COLO829 (cell line): ENCODE measurements around the gene MBOAT1.

Experiments
- DNase-seq: peaks from one replicate; pipeline ENCODE4 v3.0.0; 2012; ENCODE audit warnings: low spot score

Gene MBOAT1

DNA sequence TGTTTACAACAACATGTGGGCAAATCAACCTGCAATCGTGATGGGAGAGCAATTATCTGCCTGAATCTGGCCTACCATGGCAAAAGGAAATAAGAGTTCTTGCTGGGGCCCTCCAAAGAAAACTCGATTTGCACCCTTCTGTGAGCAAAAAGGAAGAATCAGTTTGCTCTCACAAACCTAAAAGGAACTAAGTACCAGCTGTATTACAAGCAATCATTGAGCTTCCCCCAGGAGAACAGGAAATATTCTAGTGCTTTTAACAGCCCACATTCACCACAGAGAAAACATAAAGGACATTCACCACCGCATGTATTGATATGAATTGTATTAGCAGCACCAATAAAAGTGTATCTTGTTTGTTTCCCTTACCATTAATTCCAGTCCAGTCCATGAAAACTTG is 75.0 kb downstream of the MBOAT1 start:
- no peak for DNase-seq

DNA sequence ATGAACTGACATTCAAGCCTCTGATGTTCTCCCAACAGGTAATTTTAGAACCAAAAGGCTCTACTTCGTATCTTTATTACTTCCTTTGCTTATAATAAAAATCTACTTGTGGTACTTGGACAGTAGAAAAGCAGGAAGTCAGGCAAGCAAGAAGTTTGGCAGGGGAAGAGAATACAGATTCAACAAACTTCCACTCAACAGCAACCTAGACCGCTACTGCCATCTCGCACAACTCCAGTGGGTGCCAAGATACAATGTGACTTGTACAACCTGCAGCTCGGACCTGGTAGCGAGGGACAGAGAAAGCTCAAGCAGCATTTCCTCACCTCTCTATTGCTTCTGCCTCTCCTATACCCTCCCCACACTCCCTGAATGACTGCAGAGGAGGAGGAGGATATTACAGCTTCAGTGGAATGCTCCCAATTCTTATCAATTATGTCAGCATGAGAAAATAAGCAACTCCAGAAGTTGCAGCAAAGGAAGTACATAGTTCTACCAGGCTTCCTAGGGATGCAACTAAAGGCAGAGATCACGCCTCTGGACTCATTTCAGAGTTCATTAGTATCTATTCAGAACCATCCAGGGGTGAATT is 76.5 kb downstream of the MBOAT1 start:
- no peak for DNase-seq

DNA sequence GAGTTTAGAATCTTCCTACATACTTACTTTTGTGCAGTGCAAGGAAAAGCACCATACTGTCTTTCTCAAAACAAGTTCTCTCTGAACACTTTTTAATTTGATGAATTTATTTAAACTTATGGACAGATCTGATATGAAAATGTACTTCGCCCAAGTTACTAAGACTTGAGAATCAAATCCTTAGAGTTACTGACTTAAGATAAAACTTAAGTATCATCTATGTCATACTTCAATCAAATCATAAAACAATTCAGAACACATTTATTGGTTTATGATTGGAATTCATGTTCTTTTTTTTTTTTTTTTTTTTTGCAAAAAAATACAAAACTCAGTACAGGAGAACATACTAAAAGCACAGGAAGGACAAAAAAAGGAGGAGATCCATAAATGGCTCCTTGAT is 77.7 kb downstream of the MBOAT1 start:
- DNase-seq = no peak

DNA sequence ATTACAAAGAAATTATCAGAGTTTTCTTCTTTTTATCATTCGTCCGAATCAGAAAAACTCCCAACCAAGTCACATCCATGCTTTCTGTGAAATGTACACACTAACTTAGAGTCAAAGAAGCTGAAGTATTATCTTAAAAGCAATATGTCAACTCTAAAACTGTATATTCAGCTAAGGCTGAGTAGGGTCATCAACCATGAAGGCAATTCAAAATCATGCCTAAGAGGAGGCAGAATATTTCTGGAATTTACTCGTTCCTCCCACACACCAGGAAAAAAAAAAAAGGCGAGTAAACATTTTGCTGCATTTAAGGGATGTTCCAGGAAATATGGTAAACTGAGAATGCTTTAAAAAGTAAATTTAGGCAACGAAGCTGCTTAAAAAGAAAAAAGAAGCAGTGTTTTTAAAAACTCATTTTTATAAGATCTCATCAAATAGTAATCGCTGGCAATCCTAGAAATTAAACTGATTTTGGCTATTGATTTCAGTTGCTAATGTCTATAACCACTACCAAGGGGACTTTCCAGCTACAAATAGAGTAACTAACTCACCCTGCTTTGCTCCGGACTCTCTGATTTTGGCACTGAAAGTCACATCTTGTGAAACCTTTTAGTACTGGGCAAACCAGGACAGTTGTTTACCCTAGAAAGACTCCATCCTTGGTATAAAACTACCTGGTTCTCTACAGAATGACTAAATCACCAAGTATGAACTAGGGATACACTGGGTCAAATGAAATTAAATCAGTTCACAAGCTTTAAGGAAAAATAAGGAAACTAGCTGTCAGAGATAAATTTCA is 82.8 kb downstream of the MBOAT1 start:
- no peak for DNase-seq

DNA sequence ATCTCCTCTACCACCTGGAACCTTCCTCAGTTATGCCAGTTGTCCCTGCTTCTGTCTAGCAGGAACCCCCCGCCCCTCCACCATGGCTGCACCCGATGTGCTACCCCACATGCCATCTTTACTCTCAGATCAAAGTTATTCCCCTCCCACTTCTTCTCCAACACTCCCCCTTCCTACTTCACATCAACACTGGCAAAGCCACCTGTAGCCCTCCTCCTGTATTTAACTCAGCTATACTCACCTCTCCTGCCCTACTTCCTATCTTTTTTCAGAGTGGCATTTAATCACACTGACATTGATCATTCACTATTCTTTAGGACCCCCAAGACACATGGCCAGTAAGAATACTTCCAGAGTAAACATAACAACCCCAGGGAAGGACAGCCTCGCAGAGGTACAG is 84.3 kb downstream of the MBOAT1 start:
- no peak for DNase-seq

DNA sequence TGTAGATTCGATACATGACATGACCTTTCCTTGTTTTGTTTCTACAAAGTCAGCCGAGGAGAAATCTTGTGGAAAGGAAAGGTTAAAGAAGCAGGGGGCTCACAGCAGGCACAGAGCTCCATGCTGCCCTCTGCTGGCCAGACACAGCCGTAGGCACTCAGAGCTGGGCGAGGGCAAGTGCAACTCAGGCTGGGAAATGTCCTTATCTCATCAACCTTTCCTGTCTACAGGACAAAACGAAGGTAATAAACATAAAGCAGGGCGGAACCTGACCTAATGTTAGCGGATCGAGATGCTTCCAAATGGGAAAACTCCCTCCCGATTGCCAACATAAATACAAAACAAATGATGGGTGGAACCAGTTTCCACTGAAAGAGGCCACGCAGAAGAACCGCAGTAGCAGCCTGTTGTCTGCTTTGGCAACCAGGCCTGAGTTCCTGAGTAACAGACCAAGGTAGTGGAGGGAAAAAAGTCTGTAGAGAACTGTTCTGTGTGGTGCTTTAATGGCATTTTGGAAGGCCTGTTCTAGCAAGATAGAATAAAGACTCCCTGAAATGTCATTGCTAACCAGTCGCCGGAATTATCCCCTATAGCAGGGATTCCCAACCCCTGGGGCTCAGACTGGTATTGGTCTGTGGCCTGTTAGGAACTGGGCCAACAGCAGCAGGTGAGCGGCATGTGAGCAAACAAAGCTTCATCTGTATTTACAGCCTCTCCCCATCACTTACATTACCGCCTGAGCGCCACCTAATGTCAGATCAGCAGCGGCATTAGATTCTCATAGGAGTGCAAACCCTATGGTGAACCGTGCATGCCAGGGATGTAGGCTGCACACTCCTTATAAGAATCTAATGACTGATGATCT is 85.2 kb downstream of the MBOAT1 start:
- peak; percentile 85 for DNase-seq

DNA sequence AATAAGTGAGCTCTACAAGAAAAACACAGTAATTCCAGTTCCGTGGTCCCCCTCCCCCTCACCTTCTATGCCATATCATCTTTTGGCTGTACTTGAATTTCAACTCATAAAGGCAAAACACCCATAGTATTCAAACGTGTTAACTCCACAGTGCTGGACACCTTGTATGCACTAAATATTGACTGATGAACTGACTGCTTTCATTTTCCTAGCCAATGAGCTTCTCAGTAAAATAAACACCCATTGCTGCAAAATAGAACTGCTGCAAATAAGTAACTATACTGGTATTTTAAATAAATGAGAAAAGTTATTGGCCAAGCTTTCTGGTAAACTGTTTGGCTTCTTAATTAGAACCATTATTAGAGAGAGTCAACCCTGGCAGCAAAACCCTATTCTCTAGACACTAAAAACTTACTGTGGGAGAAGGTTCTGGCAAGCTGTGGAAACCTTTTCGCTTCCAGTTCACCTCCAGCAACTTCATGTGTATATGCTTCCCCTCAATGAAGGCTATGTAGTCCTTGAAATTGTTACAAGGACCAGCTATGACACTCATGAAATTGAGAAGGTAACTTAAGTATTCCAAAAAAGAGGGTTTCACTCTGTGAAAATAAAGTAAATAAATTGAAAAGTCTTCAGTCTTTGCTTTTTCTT is 86.0 kb downstream of the MBOAT1 start:
- no peak for DNase-seq

DNA sequence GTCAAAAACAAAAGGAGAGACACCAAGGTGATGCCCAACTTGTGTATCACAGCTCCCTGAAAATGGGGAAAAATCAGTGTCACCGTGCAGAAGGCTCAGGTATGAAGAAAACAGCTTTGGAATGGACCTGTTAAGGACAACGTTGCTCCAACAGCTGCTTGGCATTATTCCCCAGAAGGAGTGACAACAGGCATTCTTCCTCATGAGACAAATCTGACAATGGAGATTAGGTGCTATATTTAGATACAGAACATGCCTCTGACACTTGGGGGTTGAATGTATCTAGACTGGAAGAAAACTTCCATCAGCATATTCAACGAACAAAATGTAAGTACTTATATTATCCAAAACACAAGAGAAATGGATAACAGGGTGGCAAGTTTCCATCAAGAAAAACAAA is 87.7 kb downstream of the MBOAT1 start:
- no peak for DNase-seq

DNA sequence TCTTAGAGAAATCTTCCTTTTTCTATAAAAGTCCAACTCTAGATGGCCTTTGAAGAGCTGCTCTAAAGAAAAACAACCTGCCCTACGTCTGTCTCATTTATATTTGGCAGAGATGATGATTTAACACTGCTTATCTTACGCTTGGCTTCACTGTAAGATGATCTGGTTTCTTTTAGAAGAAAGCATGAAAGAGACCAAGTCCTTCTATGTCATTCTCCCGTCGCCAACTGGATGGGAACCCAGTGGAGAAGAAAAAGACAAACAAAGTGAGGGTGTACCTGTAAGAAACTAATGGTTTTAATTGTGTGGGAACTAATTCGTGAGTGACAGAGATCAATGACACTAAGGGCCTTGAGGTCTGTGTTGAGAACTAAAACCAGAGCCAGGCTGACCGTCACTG is 92.8 kb downstream of the MBOAT1 start:
- no peak for DNase-seq

DNA sequence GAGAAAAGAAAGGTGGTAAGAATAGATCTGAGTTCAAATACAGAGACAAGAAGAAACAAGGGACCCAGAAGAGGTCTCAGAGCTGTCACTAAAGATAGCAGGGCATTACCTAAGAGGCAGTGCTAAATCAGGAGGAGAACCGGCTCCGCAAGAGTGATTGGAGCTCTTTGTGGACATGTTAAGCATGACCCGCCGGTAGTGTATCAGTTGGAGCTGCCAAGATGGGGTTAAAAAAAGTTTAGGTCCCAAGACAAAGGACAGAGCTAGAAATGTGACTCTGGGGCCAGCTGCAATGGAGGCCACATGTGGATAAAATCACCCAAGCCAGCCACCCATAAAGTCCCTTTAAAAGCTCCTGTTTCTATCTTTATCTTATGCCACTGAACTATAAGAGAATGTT is 93.4 kb downstream of the MBOAT1 start:
- DNase-seq = no peak

DNA sequence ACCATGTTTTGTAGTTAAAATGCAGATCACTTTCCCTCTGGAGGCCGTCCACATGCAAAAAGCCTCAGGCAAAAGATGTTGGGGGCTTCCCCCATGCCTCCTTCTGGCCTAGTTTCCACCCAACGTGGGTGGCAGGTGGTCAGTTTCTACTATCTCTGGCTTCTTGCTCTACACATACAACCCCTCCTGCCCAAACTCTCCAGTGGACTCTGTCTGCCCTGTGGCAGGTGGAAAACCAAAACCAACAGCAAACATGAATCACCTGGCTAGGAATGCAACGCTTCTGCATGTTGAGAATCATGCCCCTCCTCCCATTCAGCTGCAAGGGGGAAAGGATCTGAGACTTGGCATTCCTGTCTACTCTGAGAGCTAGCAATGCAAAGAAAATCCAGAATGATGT is 94.8 kb downstream of the MBOAT1 start:
- DNase-seq = no peak

DNA sequence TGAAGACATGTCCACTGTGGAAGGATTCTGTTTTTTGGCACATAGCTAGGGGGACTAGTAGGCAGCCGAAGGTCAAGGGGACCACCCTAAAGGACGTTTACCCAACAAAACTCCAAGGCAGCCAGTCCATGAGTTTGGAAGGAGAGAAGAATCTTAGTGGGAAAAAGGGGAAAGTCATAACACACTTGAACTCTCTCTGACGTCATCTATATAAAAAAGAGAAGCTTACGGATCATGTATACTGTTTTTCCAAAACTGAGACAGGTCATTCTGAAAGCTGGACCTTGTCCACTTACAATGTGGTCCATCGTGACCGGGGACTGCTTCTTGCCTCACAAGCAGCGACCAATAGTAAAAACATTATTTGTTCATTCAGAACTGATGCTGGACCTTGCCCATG is 95.5 kb downstream of the MBOAT1 start:
- no peak for DNase-seq

DNA sequence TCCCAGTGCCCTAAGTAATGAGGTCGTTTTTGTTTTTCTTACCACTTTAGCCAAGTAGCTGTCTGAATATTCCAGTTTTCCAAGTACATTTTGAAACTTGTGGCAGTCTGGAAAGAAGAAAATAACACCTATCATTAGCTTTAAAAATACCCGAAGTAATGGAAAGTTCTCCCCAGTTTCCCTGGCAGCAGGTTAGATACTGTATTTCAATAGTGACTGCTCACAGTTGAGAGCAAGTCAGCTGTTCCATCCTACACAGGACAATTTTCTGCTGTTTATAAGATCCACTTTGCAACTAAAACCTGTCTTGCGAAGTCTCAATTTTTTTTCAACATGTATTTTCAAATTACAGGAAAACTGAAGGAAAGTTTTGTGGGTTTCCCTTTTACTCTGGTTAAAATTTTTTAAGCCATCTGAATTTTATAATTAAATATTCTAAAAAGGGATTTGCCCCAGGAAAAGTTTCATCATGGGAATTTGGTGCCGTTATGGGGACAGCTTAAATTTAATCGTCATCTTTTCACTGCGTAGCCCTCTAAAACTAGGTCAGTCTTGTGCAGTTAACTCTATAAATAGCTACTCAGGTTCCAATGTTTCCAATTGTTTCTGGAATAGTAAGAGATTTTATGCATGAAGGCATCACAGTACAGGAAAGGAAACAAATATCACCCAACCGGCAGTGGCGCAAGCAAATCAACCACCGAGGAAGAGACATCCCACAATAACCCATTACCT is 96.9 kb downstream of the MBOAT1 start:
- no peak for DNase-seq

DNA sequence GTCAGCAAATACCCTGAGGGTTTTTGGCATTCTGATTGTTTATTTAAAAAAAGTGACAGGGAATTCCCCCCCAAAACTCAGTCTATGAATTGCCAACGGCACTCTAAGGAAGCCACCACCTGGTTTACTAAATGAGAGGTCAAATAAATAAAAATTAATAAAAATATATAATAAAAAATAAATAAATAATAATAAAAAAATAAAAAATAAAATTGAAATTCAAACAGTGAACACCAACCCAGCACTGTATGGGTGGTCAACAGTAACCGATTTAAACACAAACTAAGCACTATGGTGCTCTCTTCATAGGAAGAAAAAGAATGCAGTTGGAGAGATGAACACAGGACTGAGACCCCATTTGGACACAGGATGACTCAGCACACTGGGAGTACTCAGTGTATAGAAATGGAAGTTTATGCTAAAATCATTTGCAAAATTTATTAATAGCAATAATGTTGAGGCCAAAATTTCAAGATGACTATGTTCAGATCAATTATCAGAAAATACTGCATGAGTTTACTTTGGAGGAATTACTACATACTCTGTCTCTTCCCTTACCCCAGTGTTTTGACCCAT is 98.5 kb downstream of the MBOAT1 start:
- DNase-seq = no peak

DNA sequence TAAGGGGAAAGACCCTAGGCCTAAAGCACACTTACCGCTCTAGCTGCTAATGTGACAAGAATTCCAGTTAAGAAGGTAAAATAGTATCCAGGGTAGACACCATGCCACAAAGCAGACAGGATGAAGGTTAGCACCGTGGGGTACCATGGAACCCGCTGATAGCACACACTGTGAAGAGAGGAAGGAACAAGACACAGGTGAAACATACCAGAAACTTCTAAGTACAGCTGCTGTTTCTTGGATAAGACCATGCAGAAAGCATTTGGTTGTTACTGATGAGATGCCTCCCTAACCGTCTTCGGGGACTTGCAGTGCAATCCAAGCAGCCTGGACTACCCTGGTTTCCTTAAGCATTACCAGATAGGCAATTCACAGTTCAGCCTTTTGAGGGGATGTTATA is 99.4 kb downstream of the MBOAT1 start:
- no peak for DNase-seq

DNA sequence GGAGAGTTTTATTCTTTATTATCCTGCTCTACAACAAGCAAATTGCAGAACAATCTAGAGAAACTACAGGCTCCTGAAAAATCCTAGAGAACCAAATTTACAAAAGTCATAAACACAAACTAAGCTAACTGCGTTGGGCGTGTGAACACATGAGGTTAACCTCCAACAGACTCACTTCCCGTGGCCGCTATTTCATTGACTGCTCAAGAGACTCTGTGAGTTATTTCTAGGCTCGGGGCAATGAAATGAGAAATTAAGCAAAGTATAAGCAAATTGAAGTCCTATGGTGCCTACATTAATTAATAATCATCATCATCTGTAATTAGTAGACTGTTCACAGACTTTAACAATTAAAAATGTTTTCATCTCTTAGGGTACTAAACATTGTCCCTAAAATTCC is 100.0 kb downstream of the MBOAT1 start:
- no peak for DNase-seq

DNA sequence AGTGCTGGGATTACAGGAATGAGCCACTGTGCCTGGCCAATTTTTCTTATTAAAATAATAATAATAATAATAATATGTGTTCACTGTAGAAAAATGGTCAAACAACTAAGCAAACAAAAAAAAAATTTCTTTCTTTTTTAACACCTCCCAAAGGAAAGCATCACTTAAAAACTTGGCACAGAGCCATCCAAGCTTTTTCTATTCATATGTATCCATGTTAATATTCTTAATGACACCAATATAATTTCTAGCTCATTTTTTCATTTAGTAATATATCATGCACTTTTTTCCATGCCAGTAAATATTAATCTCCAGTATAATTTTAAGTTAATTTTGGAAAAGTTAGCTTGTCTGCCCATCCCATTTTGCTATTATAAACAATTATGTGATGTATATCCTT is 101.8 kb downstream of the MBOAT1 start:
- no peak for DNase-seq

DNA sequence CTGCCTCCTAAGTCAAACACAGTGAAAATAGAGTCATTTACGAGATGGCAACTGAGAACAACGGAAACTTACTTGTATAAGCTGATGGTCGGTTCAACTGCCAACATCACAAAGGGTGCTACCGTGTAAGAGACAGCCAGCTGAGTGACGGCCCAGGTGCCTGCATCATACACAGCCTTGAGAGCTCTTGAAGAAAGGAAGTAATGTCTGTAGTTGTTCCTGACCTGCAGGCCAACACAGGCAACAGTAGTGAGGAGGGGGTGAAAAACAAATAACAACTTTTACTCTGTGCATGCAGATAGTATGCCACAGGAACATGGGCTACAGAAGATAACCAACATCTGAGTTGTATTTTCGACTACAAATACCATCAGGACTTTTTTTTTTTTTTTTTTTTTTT is 102.7 kb downstream of the MBOAT1 start:
- DNase-seq = no peak

DNA sequence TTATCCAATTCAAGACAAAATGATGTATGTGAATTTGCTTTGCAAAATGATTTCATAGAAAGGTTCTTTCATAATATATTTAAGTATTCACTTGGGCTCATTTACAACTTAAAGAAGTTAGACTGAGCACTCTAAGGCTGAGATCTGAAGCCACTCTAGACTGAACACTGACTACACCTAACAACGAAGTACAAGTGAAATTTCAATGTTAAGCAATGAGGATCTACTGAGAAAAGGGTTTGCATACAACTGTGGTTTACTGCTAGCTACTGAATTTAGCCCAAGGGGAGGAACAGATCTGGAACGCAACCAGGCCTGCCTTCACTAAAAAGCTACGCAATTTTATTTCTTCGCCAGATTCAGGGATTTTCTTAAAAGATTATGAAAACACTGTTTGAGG is 106.4 kb downstream of the MBOAT1 start:
- DNase-seq = no peak

DNA sequence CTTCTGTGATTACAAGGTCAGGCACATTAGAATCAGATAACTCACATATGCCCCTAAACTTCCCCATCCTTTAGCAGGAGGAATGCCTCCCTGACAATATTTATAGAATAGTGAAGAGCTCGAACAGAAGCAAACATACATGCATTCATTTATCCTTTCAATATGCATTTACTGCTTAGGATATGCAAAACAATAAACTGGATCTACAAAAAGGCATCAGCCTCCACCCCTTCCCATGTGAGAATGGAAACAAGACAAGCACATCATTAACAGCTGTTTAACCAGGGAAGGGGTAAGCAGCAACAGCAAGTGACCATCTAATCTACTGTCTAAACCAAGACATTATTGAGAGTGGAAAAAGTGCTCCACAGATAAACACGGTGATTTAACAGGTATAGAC is 107.6 kb downstream of the MBOAT1 start:
- no peak for DNase-seq

DNA sequence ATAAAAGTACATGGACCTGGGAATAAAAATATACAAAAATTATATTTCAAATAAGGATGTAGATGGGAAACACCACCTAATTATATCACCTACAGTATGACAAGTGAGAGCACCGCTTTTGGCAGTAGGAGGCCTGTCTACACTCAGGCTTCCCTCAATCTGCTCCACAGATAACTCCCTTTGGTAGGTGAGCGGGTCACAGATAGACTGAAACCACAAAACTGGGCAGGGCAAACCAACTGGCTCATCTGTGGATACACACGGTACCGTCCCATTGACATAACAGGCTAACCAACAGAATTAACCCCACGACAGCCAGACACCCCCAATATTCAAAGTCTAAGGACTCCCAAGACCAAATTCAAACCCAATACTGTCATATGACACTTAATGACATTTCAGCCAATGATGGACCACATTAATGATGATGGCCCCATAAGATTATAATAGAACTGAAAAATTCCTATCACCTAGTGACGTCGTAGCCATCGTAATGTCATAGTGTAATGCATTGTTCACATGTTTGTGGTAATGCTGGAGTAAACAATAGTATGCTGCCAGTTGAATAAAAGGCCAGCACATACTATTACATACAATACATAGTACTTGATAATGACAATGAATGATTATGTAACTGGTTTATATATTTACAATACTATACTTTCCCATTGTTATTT is 109.7 kb downstream of the MBOAT1 start:
- DNase-seq = no peak
